H1 (cell line): Measurements from ENCODE around the gene CFAP97D2. TPM values are rescaled to one million over a fixed set of nuclear protein-coding genes. Genes with fewer than 3 reads are reported as not detected.
A peak's percentile ranks its signal among the peaks of the same experiment; 100 is the strongest.

Experiments
- ATF2 ChIP-seq: IDR thresholded peaks from 2 replicates; pipeline ENCODE4 v1.6.1; 2012; ENCODE audit warnings: low read length, inconsistent platforms
- BACH1 ChIP-seq: IDR thresholded peaks from 2 replicates; pipeline ENCODE4 v1.6.1; 2012; ENCODE audit warnings: low read length, improper control_type of control experiment
- CHD1 ChIP-seq: IDR thresholded peaks from 2 replicates; pipeline ENCODE4 v1.6.1; 2012; ENCODE audit warnings: low read depth, low read length, improper control_type of control experiment
- CREB1 ChIP-seq: IDR thresholded peaks from 2 replicates; pipeline ENCODE4 v1.6.1; 2012; ENCODE audit warnings: inconsistent platforms
- E2F6 ChIP-seq: IDR thresholded peaks from 2 replicates; pipeline ENCODE4 v1.6.1; 2012; ENCODE audit warnings: inconsistent platforms
- EP300 ChIP-seq, 2 experiments: IDR thresholded peaks; 1 replicate in 1 of 2; 2 replicates in 1 of 2; pipeline ENCODE4 v1.6.1; 2011 to 2012; ENCODE audit warnings: low read depth in 2 of 2, low read length in 2 of 2, mild to moderate bottlenecking in 2 of 2, borderline replicate concordance in 1 of 2, inconsistent platforms in 1 of 2, moderate library complexity in 1 of 2
- GABPA ChIP-seq: IDR thresholded peaks from 2 replicates; pipeline ENCODE4 v1.6.1; 2011; ENCODE audit warnings: mild to moderate bottlenecking, low read length, moderate library complexity, borderline replicate concordance; ENCODE audit not compliant: insufficient read depth
- KDM1A ChIP-seq: fragments of 200-600, 300-600 bp; sonication (generic); IDR thresholded peaks from 2 replicates; pipeline ENCODE4 v1.7.1; 2016; ENCODE audit warnings: mild to moderate bottlenecking, low read length, borderline replicate concordance
- KDM4A ChIP-seq: IDR thresholded peaks from one replicate; pipeline ENCODE4 v1.7.1; 2012; ENCODE audit warnings: low read depth, mild to moderate bottlenecking, moderate library complexity, low read length, inconsistent platforms; ENCODE audit not compliant: severe bottlenecking
- NRF1 ChIP-seq: IDR thresholded peaks from 2 replicates; pipeline ENCODE4 v1.6.1; 2011; ENCODE audit warnings: mild to moderate bottlenecking, low read depth, low read length, improper control_type of control experiment
- SAP30 ChIP-seq: fragments of 300-600 bp; sonication (generic); IDR thresholded peaks from 2 replicates; pipeline ENCODE4 v1.7.1; 2012; ENCODE audit warnings: low read length, moderate library complexity, mild to moderate bottlenecking, inconsistent platforms; ENCODE audit not compliant: insufficient read depth, insufficient replicate concordance
- SP2 ChIP-seq: IDR thresholded peaks from 2 replicates; pipeline ENCODE4 v1.6.1; 2012; ENCODE audit warnings: mild to moderate bottlenecking, low read length, inconsistent platforms
- TAF1 ChIP-seq: IDR thresholded peaks from 2 replicates; pipeline ENCODE4 v1.6.1; 2011; ENCODE audit warnings: mild to moderate bottlenecking, low read depth, low read length
- TBP ChIP-seq: IDR thresholded peaks from 2 replicates; pipeline ENCODE4 v1.6.1; 2011; ENCODE audit warnings: low read depth, low read length, improper control_type of control experiment
- TCF12 ChIP-seq: IDR thresholded peaks from 2 replicates; pipeline ENCODE4 v1.6.1; 2011; ENCODE audit warnings: low read depth, mild to moderate bottlenecking, low read length
- YY1 ChIP-seq: IDR thresholded peaks from 2 replicates; pipeline ENCODE4 v1.6.1; 2011; ENCODE audit warnings: low read depth, mild to moderate bottlenecking, low read length
- polyA plus RNA-seq, 7 experiments: library from polyadenylated mRNA; depleted of rRNA in 3 of 7; stranded (reverse) in 5 of 7; unstranded in 2 of 7; fragments of >200 nt in 5 of 7; fragments of 200-250 nt in 2 of 7; gene quantifications; 1 replicate in 5 of 7; 2 replicates in 1 of 7; 4 replicates in 1 of 7; pipeline versions ENCODE4 v1.2.1 to v1.2.3, GENCODE V29; 2011 to 2013; ENCODE audit warnings: missing spikeins in 2 of 7, mixed read lengths in 2 of 7
- total RNA-seq: library from RNA; stranded (reverse); fragmentation: NEBNext Ultra II Directional; extraction: Animal tissue kit (Norgen Biotek cat#: 25700); gene quantifications from 2 replicates; pipeline ENCODE4 v1.2.1, GENCODE V29; 2021

CFAP97D2 gene
- total and polyA plus RNA-seq, 2 of the 8 experiments (the other 6 are each of a cell fraction or from before 2014, with no cell fraction given), result not detected

- peak; percentile 96 for TF ChIP-seq GABPA
- peak; percentile 59; the same call in 1 of the 2 replicates for TF ChIP-seq TBP
- TF ChIP-seq E2F6, result peak; percentile 100
- TF ChIP-seq YY1, result 0 out of 2 replicates have a peak, but pooled peaks have one; percentile 22
- no peak for TF ChIP-seq ATF2
- TF ChIP-seq NRF1, result no peak
- peak; percentile 66 for TF ChIP-seq TAF1
- no peak for TF ChIP-seq BACH1
- no peak for TF ChIP-seq SP2
- TF ChIP-seq SAP30, result no peak
- 0 out of 2 replicates have a peak, but pooled peaks have one; percentile 46 for TF ChIP-seq CHD1
- TF ChIP-seq KDM1A, result no peak
- peak; percentile 84 for TF ChIP-seq KDM4A
- no peak; the same call in 1 of the 2 replicates for TF ChIP-seq CREB1
- TF ChIP-seq TCF12, result peak; percentile 69; the same call in 1 of the 2 replicates
- TF ChIP-seq EP300 (IDR thresholded peaks at IDR 0.05; ENCODE audit: borderline replicate concordance in 1 of 2, low read depth in 2 of 2, low read length in 2 of 2), result peak in 1 of 2 experiments; percentile 48; a peak in 1 of 3 replicates
These were observed 55.8 kb downstream of the CFAP97D2 start, which contains the start of gene CDC16 (continued) for GRCh38 chr13:114234645-114235421.
